ENCODE data around the gene FANCC.

GRCh38 chr9:95077766-95078370 is 239.6 kb downstream of the FANCC start:
- TF ChIP-seq POLR2AphosphoS5 (IDR thresholded peaks at IDR 0.05) (no peak), CTCF (IDR thresholded peaks at IDR 0.05) (no peak), POLR2A (IDR thresholded peaks at IDR 0.05) (no peak)
